ENCODE measurements around the gene ARFGEF2. TPM values are rescaled to one million over a fixed set of nuclear protein-coding genes. Genes with fewer than 3 reads are reported as not detected.
"Not testable (repeated sequence)": the region's sequence is repeated elsewhere in the genome, so short reads cannot be mapped to it uniquely, and the experiment has no call there.

ARFGEF2 gene
- 26.9 and 31.6 TPM in 2 replicates for total RNA-seq (2014; rRNA removed; shearing (Covaris generic); ENCODE audit: low replicate concordance)

GRCh38 chr20:48921168-48921882 lies at the start of gene ARFGEF2:
TSS of gene ARFGEF2 (plus strand) at chr20:48921711. CDS start at chr20:48921890, 179 bp downstream.
- in situ Hi-C loops (cut with HindIII; ENCODE audit: low pct_unique_long_range_greater_than_20kb, low sequenced_read_pairs): no loop called here
- peak; percentile 91 for DNase-seq (ENCODE audit: low read depth)

DNA sequence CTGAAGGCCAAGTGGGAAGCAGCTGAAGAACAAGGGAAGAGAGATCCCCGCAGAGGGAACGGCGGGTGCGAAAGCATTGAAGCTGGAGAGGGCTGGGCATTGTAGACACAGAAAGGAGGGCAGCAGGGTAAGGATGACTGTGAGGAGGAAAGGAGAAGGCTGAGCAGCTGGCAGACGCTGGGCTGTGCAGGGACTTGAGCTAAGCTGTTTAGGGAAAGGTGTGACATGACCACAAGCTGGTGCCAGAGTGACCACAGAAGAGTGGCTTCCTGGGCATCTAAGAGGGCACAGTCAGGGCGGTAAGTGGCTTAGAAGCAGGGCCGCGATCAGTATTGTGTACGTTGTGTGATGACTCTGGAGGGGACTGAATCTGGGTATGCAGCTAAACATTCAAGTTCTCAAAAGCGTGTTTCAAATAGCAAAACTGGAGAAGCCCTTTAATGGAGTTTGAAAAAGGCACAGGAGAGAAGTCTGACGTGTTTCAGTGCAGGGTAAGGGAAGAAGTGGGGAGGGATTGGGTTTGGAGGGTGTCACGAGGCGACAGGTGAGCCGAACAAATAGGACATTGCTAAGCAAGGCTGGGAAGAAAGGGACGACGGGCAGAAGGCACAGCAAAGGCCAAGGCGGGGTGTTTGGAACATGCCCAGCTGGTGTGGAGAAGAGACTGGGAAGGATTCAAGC lies 46.1 kb upstream of the ARFGEF2 start:
- in situ Hi-C loops (cut with HindIII; ENCODE audit: low pct_unique_long_range_greater_than_20kb, low sequenced_read_pairs): no loop called here

GRCh38 chr20:48875914-48876240 lies 45.6 kb upstream of the ARFGEF2 start:
- DNase-seq (ENCODE audit: low read depth): no peak
- in situ Hi-C loops (cut with HindIII; ENCODE audit: low pct_unique_long_range_greater_than_20kb, low sequenced_read_pairs): no loop called here

More for the DNA sequence above, 46.1 kb upstream of the ARFGEF2 start:
- DNase-seq (ENCODE audit: low read depth): no peak

GRCh38 chr20:48877304-48877703 lies 44.2 kb upstream of the ARFGEF2 start:
- in situ Hi-C loops (cut with HindIII; ENCODE audit: low pct_unique_long_range_greater_than_20kb, low sequenced_read_pairs): no loop called here
- no peak for DNase-seq (ENCODE audit: low read depth)

- in situ Hi-C loops (cut with HindIII; ENCODE audit: low pct_unique_long_range_greater_than_20kb, low sequenced_read_pairs): no loop called here
These were observed 42.8 kb upstream of the ARFGEF2 start for GRCh38 chr20:48878534-48879248.

DNA sequence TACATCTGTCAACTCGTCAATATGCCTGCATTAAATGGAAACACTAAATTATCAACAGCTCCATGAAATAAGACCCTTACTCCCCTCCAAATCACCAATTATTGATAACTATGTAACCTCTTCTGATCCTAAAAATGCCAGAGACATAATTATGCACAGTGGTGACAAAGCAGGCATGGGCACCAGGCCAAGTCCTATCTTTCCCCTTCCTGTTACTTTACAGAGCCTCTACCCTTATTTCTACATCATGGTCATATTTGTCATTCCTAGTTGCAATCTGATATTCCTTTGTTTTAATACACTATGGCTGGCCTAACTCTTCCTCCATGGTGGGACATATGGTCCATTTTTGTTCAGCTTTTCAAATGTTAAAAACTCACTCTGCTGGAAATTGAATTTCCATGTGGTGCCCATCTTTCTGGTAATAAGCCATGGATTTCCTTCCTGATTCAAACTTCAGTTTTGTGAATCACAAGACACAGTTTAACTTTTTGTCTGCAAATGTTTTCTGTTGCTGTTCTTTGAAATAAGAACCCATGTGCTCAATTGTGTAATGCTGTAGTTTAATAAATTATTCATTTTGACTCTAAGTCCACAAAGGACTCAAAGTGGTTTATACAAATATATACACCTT lies 41.8 kb upstream of the ARFGEF2 start:
- in situ Hi-C loops (cut with HindIII; ENCODE audit: low pct_unique_long_range_greater_than_20kb, low sequenced_read_pairs): no loop called here
- DNase-seq (ENCODE audit: low read depth): no peak

More at GRCh38 chr20:48878534-48879248, 42.8 kb upstream of the ARFGEF2 start:
- no peak for DNase-seq (ENCODE audit: low read depth)

DNA sequence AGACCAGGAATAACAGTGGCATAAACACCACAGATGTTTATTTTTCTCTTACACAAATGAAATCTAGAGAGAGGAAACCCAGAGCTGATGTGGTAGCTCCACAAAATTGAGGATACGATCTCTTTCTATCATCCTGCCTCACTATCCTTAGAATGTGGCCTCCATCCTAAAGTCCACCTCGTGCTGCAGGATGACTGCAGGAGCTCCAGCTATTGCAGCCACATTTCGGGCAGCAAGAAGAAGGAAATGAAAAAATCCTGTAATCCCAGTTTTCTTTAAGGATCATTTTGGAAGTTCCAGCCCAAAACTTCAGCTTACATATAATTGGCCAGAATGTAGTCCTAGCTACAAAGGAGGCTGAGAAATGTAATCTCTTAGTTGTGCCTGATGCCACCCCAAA lies 41.2 kb upstream of the ARFGEF2 start:
- DNase-seq (ENCODE audit: low read depth): no peak
- in situ Hi-C loops (cut with HindIII; ENCODE audit: low pct_unique_long_range_greater_than_20kb, low sequenced_read_pairs): no loop called here

DNA sequence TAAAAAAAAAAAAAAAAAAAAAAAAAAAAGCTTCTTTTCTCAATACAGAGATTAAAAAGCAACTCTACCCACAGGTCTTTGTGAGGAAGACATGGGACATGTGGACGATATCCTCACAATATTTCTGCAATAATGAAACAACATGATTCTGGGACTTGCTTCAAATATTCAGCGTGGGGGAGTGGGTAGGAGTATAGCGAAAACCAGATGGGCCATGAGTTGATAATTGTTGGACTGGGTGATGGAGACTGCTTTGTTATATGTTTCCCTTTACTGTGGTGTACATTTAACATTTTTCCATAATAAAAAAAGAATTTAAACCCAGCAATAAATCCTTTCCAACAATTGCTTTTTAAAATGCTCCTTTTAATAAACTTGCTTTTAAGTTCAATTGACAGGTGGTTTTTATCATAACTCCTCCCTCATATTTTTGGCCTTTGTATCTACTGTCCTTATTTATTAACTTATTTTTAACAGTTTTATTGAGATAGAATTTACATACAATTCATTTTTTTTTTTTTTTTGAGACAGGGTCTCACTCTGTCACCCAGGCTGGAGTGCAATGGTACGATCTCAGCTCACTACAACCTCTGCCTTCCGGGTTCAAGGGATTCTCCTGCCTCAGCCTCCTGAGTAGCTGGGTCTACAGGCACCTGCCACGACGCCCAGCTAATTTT lies 40.4 kb upstream of the ARFGEF2 start:
- in situ Hi-C loops (cut with HindIII; ENCODE audit: low pct_unique_long_range_greater_than_20kb, low sequenced_read_pairs): no loop called here
- no peak for DNase-seq (ENCODE audit: low read depth)

DNA sequence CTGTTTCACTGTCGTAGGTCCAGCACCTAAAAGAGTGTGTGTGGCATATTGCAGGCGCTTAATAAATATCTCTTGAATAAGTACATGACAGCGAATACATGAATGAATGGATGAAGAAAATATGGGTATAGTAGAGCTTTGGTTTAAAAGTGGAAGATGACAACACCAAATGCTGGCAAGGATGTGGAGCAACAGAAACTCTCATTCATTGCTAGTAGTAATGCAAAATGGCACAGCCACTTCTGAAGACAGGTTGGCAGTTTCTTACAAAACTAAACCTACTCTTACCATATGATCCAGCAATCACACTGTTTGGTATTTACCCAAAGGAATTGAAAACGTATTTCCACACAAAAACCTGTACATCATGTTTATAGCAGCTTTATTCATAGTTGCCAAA lies 36.3 kb upstream of the ARFGEF2 start:
- in situ Hi-C loops (cut with HindIII; ENCODE audit: low pct_unique_long_range_greater_than_20kb, low sequenced_read_pairs): no loop called here

DNA sequence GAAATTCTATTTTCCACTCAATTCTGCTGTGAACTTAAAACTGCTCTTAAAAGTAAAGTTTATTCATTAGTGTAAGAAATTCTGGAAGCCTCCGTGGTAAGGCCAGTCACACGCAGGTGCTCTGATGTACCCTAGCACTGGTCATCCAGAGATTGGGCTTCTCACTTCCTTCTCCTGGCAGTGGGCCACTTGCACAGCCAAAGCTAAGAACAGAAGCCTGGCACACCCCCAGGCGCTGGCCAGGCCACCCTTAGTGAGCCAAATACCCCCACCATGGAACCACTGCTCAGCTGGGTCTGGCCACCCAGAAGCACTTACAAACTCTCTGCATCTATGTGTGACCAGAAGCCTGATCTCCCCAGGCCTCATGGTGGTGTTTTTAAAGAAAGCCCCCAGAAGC lies 35.3 kb upstream of the ARFGEF2 start:
- no peak for DNase-seq (ENCODE audit: low read depth)
- in situ Hi-C loops (cut with HindIII; ENCODE audit: low pct_unique_long_range_greater_than_20kb, low sequenced_read_pairs): no loop called here

More for the DNA sequence above, 36.3 kb upstream of the ARFGEF2 start:
- DNase-seq (ENCODE audit: low read depth): no peak

DNA sequence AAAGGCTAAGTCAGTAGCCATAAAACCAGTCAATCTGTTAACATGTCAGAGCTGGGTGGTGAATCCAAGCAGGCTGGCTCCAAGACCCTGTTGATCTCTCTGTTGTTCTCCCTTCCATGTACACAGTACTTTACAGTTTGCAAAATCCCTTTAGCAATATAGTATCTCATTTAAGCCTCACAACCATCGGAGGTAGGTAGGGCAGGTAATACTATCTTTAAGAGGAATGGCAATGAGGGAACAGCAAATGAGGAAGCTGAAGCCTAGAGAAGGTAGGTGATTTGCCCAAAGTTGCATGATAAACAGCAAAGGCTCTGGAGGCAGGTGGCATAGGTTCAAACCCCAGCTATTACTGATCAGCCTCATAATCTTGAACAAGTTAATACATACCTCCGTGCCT lies 34.7 kb upstream of the ARFGEF2 start:
- DNase-seq (ENCODE audit: low read depth): no peak
- in situ Hi-C loops (cut with HindIII; ENCODE audit: low pct_unique_long_range_greater_than_20kb, low sequenced_read_pairs): no loop called here

- in situ Hi-C loops (cut with HindIII; ENCODE audit: low pct_unique_long_range_greater_than_20kb, low sequenced_read_pairs); DNase-seq (ENCODE audit: low read depth): not testable (repeated sequence)
These were observed 33.0 kb upstream of the ARFGEF2 start for GRCh38 chr20:48888517-48888916.

- in situ Hi-C loops (cut with HindIII; ENCODE audit: low pct_unique_long_range_greater_than_20kb, low sequenced_read_pairs): no loop called here
- no peak for DNase-seq (ENCODE audit: low read depth)
These were observed 32.2 kb upstream of the ARFGEF2 start for GRCh38 chr20:48889140-48889790.

DNA sequence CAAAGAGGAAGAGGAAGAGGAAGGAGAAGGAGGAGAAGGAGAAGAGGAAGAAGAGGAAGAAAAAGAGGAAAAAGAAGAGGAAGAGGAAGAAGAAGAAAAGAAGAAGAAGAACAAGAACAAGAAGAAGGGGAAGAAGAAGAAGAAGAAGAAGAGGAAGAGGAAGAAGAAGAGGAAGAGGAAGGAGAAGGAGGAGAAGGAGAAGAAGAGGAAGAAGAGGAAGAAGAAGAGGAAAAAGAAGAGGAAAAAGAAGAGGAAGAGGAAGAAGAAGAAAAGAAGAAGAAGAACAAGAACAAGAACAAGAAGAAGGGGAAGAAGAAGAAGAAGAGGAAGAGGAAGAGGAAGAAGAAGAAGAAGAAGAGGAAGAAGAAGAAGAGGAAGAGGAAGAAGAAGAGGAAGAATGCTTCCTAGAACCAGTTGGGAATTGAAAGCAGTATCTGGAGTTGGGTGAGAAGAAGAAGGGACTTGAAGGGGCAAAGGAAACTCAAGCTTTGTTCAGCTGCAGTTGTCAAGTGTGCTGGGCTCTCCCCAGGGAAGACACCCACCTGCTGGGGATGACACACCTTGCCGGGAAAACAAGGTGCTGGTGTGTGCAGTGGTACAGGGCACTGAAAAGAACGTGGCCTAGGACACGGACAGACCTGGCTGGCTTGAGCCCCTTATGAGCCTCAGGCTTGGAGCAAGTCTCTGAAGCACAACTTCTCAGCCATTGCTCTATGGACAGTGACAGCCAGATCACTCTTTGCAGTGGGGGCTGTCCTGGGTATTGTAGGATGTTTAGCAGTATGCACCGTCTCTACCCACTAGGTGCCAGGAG lies 30.1 kb upstream of the ARFGEF2 start:
- DNase-seq (ENCODE audit: low read depth): no peak
- in situ Hi-C loops (cut with HindIII; ENCODE audit: low pct_unique_long_range_greater_than_20kb, low sequenced_read_pairs): no loop called here

- DNase-seq (ENCODE audit: low read depth): no peak
- in situ Hi-C loops (cut with HindIII; ENCODE audit: low pct_unique_long_range_greater_than_20kb, low sequenced_read_pairs): no loop called here
These were observed 29.5 kb upstream of the ARFGEF2 start for GRCh38 chr20:48892049-48892470.

GRCh38 chr20:48892891-48893290 lies 28.6 kb upstream of the ARFGEF2 start:
- DNase-seq (ENCODE audit: low read depth): no peak
- in situ Hi-C loops (cut with HindIII; ENCODE audit: low pct_unique_long_range_greater_than_20kb, low sequenced_read_pairs): no loop called here

DNA sequence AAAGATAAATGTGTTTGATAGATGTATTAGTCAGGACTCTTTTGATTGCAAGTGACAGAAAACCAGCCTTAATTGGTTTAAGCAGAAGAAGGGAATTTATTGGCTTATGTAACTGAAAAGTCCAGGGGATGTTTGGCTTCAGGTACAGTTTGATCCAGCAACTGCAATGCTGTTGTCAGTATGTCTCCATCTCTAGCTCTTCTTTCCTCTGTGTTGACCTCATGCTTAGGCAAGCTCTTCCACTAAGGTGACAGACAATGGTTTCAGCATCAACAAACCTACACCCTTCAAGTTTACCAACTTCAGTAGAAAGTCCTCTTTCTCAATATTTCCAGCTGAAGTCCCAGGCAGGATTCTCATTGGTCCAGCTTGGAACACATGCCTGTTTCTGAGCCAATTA lies 28.1 kb upstream of the ARFGEF2 start:
- in situ Hi-C loops (cut with HindIII; ENCODE audit: low pct_unique_long_range_greater_than_20kb, low sequenced_read_pairs): no loop called here
- no peak for DNase-seq (ENCODE audit: low read depth)
